T-helper 2 cell treated with Interferon-gamma antibody and Interleukin-4, amounts not matched to agents 5 μg/mL and 100 μg/mL, for 36 hours (primary cell): Measurements from ENCODE around the gene IDI1.
"Not testable (repeated sequence)": the region's sequence is repeated elsewhere in the genome, so short reads cannot be mapped to it uniquely, and the experiment has no call there.

Experiments used
- DNase-seq: peaks from one replicate; pipeline ENCODE4 v3.0.0; 2021; ENCODE audit warnings: low spot score
- H3K27ac Mint-ChIP-seq: one replicate; pipeline ENCODE4 v1.8.0; 2021; ENCODE audit warnings: mild to moderate bottlenecking, mixed read lengths
- H3K27me3 Mint-ChIP-seq: one replicate; pipeline ENCODE4 v1.8.0; 2021; ENCODE audit warnings: low read depth, mixed read lengths
- H3K36me3 Mint-ChIP-seq: one replicate; pipeline ENCODE4 v1.8.0; 2021; ENCODE audit warnings: low read depth, mixed read lengths
- H3K4me1 Mint-ChIP-seq: one replicate; pipeline ENCODE4 v1.8.0; 2021; ENCODE audit warnings: low read depth, mixed read lengths
- H3K4me3 Mint-ChIP-seq: one replicate; pipeline ENCODE4 v1.8.0; 2022; ENCODE audit warnings: mild to moderate bottlenecking, moderate library complexity, mixed read lengths
- H3K9me3 Mint-ChIP-seq: one replicate; pipeline ENCODE4 v1.8.0; 2021; ENCODE audit warnings: mixed read lengths

The IDI1 gene

GRCh38 chr10:1074748-1075308, 25.9 kb upstream of the IDI1 start:
- H3K27ac Mint-ChIP-seq = no peak overlapping the region
- peaks cover 30% of the 10 kb centered on the region for H3K36me3 Mint-ChIP-seq
- DNase-seq = no peak
- H3K27me3 Mint-ChIP-seq = no peaks in the 10 kb centered on the region
- no peaks in the 10 kb centered on the region for H3K9me3 Mint-ChIP-seq
- H3K4me1 Mint-ChIP-seq = peaks cover under 1% of the 10 kb centered on the region
- no peak overlapping the region for H3K4me3 Mint-ChIP-seq

- Mint-ChIP-seq H3K9me3 (no peaks in the 10 kb centered on the region), H3K4me1 (peaks cover 6% of the 10 kb centered on the region), H3K4me3 (no peak overlapping the region), H3K27me3 (no peaks in the 10 kb centered on the region), H3K36me3 (peaks cover 27% of the 10 kb centered on the region), H3K27ac (no peak overlapping the region)
- no peak for DNase-seq
Observed at GRCh38 chr10:1074052-1074747, 25.3 kb upstream of the IDI1 start.

- no peaks in the 10 kb centered on the region for H3K9me3 Mint-ChIP-seq
- no peaks in the 10 kb centered on the region for H3K27me3 Mint-ChIP-seq
- no peak overlapping the region for H3K27ac Mint-ChIP-seq
- H3K4me1 Mint-ChIP-seq = peaks cover 27% of the 10 kb centered on the region
- H3K4me3 Mint-ChIP-seq = no peak overlapping the region
- H3K36me3 Mint-ChIP-seq = peaks cover 19% of the 10 kb centered on the region
- DNase-seq = no peak
Observed at GRCh38 chr10:1070919-1071318, 22.0 kb upstream of the IDI1 start.

- no peak overlapping the region for H3K4me3 Mint-ChIP-seq
- peaks cover 37% of the 10 kb centered on the region for H3K4me1 Mint-ChIP-seq
- H3K27ac Mint-ChIP-seq = peak overlapping the region; percentile 5
Observed at GRCh38 chr10:1068380-1069361, 19.8 kb upstream of the IDI1 start.

GRCh38 chr10:1066734-1067133, 17.8 kb upstream of the IDI1 start:
- H3K36me3 Mint-ChIP-seq = peaks cover 20% of the 10 kb centered on the region
- H3K9me3 Mint-ChIP-seq, DNase-seq, H3K27ac Mint-ChIP-seq, H3K27me3 Mint-ChIP-seq, H3K4me3 Mint-ChIP-seq: not testable (repeated sequence)
- peaks cover 56% of the 10 kb centered on the region for H3K4me1 Mint-ChIP-seq

More at GRCh38 chr10:1068380-1069361, 19.8 kb upstream of the IDI1 start:
- no peaks in the 10 kb centered on the region for H3K27me3 Mint-ChIP-seq
- peaks cover 27% of the 10 kb centered on the region for H3K36me3 Mint-ChIP-seq
- no peak for DNase-seq
- H3K9me3 Mint-ChIP-seq = no peaks in the 10 kb centered on the region

- Mint-ChIP-seq H3K27me3 (no peaks in the 10 kb centered on the region), H3K9me3 (no peaks in the 10 kb centered on the region), H3K4me3 (no peak overlapping the region), H3K36me3 (peaks cover 25% of the 10 kb centered on the region), H3K4me1 (peaks cover 65% of the 10 kb centered on the region), H3K27ac (no peak overlapping the region)
- no peak for DNase-seq
Observed at GRCh38 chr10:1064964-1065247, 16.0 kb upstream of the IDI1 start.

- no peak for DNase-seq
- Mint-ChIP-seq H3K27me3 (no peaks in the 10 kb centered on the region), H3K4me3 (peak overlapping the region; percentile 51), H3K4me1 (peaks cover 63% of the 10 kb centered on the region), H3K27ac (peak overlapping the region; percentile 55), H3K9me3 (no peaks in the 10 kb centered on the region), H3K36me3 (peaks cover 33% of the 10 kb centered on the region)
Observed at GRCh38 chr10:1063232-1063865, 14.4 kb upstream of the IDI1 start.

GRCh38 chr10:1061930-1062774, 13.2 kb upstream of the IDI1 start:
- H3K27me3 Mint-ChIP-seq = no peaks in the 10 kb centered on the region
- H3K4me1 Mint-ChIP-seq = peaks cover 64% of the 10 kb centered on the region
- peak overlapping the region; percentile 55 for H3K27ac Mint-ChIP-seq
- no peaks in the 10 kb centered on the region for H3K9me3 Mint-ChIP-seq
- peak overlapping the region; percentile 51 for H3K4me3 Mint-ChIP-seq
- peaks cover 39% of the 10 kb centered on the region for H3K36me3 Mint-ChIP-seq
- DNase-seq = no peak

GRCh38 chr10:1059902-1060301, 11.0 kb upstream of the IDI1 start:
- H3K27me3 Mint-ChIP-seq = no peaks in the 10 kb centered on the region
- no peak overlapping the region for H3K4me3 Mint-ChIP-seq
- no peak for DNase-seq
- no peaks in the 10 kb centered on the region for H3K9me3 Mint-ChIP-seq
- peaks cover 59% of the 10 kb centered on the region for H3K4me1 Mint-ChIP-seq
- H3K36me3 Mint-ChIP-seq = peaks cover 37% of the 10 kb centered on the region
- no peak overlapping the region for H3K27ac Mint-ChIP-seq

- H3K9me3 Mint-ChIP-seq = no peaks in the 10 kb centered on the region
Observed at GRCh38 chr10:1058017-1058416, 9.1 kb upstream of the IDI1 start.

GRCh38 chr10:1057106-1057657, 8.3 kb upstream of the IDI1 start:
- no peaks in the 10 kb centered on the region for H3K27me3 Mint-ChIP-seq

More at GRCh38 chr10:1058017-1058416, 9.1 kb upstream of the IDI1 start:
- Mint-ChIP-seq H3K4me1 (peaks cover 65% of the 10 kb centered on the region), H3K27me3 (no peaks in the 10 kb centered on the region), H3K36me3 (peaks cover 43% of the 10 kb centered on the region), H3K4me3 (peak overlapping the region; percentile 97), H3K27ac (peak overlapping the region; percentile 95)
- no peak for DNase-seq

GRCh38 chr10:1056326-1057105, 7.6 kb upstream of the IDI1 start, which contains the start of gene WDR37:
TSS of gene WDR37 (plus strand) at chr10:1056385. CDS start at chr10:1072156, 15,771 bp downstream.
- H3K4me3 Mint-ChIP-seq = peak within 1 kb of the TSS; percentile 97
- no peaks in the 10 kb centered on the region for H3K9me3 Mint-ChIP-seq
- H3K36me3 Mint-ChIP-seq = peaks cover 51% of the 10 kb centered on the region
- peak; percentile 86 for DNase-seq
- H3K27ac Mint-ChIP-seq = peak within 1 kb of the TSS; percentile 95
- no peaks in the 10 kb centered on the region for H3K27me3 Mint-ChIP-seq
- peaks cover 65% of the 10 kb centered on the region for H3K4me1 Mint-ChIP-seq

More at GRCh38 chr10:1057106-1057657, 8.3 kb upstream of the IDI1 start:
- H3K4me3 Mint-ChIP-seq = peak overlapping the region; percentile 97
- H3K9me3 Mint-ChIP-seq = no peaks in the 10 kb centered on the region
- peak overlapping the region; percentile 95 for H3K27ac Mint-ChIP-seq
- peaks cover 49% of the 10 kb centered on the region for H3K36me3 Mint-ChIP-seq
- H3K4me1 Mint-ChIP-seq = peaks cover 66% of the 10 kb centered on the region
- no peak for DNase-seq
